GM12878 (cell line): ENCODE measurements around the gene C5orf15. TPM values are rescaled to one million over a fixed set of nuclear protein-coding genes. Genes with fewer than 3 reads are reported as not detected.

ENCODE experiments used
- ATAC-seq: fragments of 200-7000 bp; cut with Tn5 transposase; 3 replicates; pipeline ENCODE4 v1.9.1; 2020; ENCODE audit warnings: mild to moderate bottlenecking, moderate library complexity
- BruUV-seq: library from RNA; stranded (reverse); fragments of 400-500 nt; replicated peaks from 2 replicates; lab custom pipeline; 2021; lab: Mats Ljungman, UMichigan
- CTCF ChIA-PET: fragments of 300-600 bp; sonication (Branson Sonifier 250); formaldehyde crosslinking; extraction: SDS; loops from one replicate; lab custom pipeline; 2021; ENCODE audit warnings: inconsistent platforms; lab: Yijun Ruan, JAX
- POLR2A ChIA-PET: fragments of 350-600 bp; formaldehyde crosslinking; extraction: SDS; loops from one replicate; lab custom pipeline; 2021; ENCODE audit warnings: inconsistent platforms; lab: Charles Lee
- RAD21 ChIA-PET: fragments of 300-600 bp; sonication (Branson Sonifier 250); formaldehyde crosslinking; loops from one replicate; lab custom pipeline; 2023; ENCODE audit warnings: antibody characterized with exemption; ENCODE audit not compliant: unreplicated experiment; lab: Charles Lee
- SMC1A ChIA-PET: fragments of 300-600 bp; sonication (Branson Sonifier 250); formaldehyde crosslinking; loops from one replicate; lab custom pipeline; 2023; ENCODE audit not compliant: unreplicated experiment, uncharacterized antibody; lab: Charles Lee
- DNase-seq: peaks from one replicate; pipeline ENCODE4 v3.0.0-alpha.2; 2011; ENCODE audit warnings: low read depth, low spot score
- FAIRE-seq: peaks from 3 replicates; lab custom pipeline; 2011; peaks lifted over from hg19 to GRCh38; lab: Jason Lieb, UNC
- H2AFZ ChIP-seq: 2 replicates; pipeline ENCODE4 v1.6.0; 2011; ENCODE audit warnings: low read depth, low read length, control low read depth; ENCODE audit not compliant: control insufficient read depth
- H3K27ac ChIP-seq: 2 replicates; pipeline ENCODE4 v1.5.1; 2011; ENCODE audit warnings: control low read depth; ENCODE audit not compliant: control insufficient read depth, insufficient read depth
- H3K27me3 ChIP-seq, 2 experiments: replicated peaks in 1 of 2; 2 replicates each; pipeline versions ENCODE4 v1.6.0 to v1.6.1; 2011; ENCODE audit warnings: low read length in 1 of 2; ENCODE audit not compliant: control insufficient read depth in 2 of 2, insufficient read depth in 2 of 2
- H3K36me3 ChIP-seq, 2 experiments: 2 replicates each; pipeline ENCODE4 v1.5.1; 2011; ENCODE audit warnings: low read length in 1 of 2; ENCODE audit not compliant: control insufficient read depth in 2 of 2, insufficient read depth in 2 of 2
- H3K4me1 ChIP-seq: 2 replicates; pipeline ENCODE4 v1.6.1; 2011; ENCODE audit warnings: mild to moderate bottlenecking, low read length, moderate library complexity, mixed read lengths; ENCODE audit not compliant: control insufficient read depth, insufficient read depth
- H3K4me2 ChIP-seq: 2 replicates; pipeline ENCODE4 v1.6.0; 2011; ENCODE audit warnings: control low read depth; ENCODE audit not compliant: control insufficient read depth, insufficient read depth
- H3K4me3 ChIP-seq: fragments of 200-600 bp; sonication (generic); 2 replicates; pipeline ENCODE4 v1.5.1; 2016
- H3K79me2 ChIP-seq: 2 replicates; pipeline ENCODE4 v1.6.0; 2011; ENCODE audit warnings: low read length; ENCODE audit not compliant: control insufficient read depth, insufficient read depth
- H3K9ac ChIP-seq: 2 replicates; pipeline ENCODE4 v1.8.0; 2011; ENCODE audit warnings: low read length, control low read depth, mixed read lengths; ENCODE audit not compliant: control insufficient read depth, insufficient read depth
- H3K9me3 ChIP-seq: replicated peaks from 3 replicates; pipeline ENCODE4 v1.5.1; 2011; ENCODE audit warnings: mild to moderate bottlenecking, low read length; ENCODE audit not compliant: control insufficient read depth, insufficient read depth
- H4K20me1 ChIP-seq: 2 replicates; pipeline ENCODE4 v1.6.0; 2011; ENCODE audit not compliant: control insufficient read depth, insufficient read depth
- BCLAF1 ChIP-seq: fragments of 450-650 bp; IDR thresholded peaks from 2 replicates; pipeline ENCODE4 v1.6.1; 2017; ENCODE audit warnings: antibody characterized with exemption, mild to moderate bottlenecking, moderate library complexity
- ESRRA ChIP-seq: IDR thresholded peaks from 2 replicates; pipeline ENCODE4 v1.6.1; 2012; ENCODE audit warnings: mild to moderate bottlenecking, low read length, improper control_type of control experiment
- ETV6 ChIP-seq, 2 experiments: fragments of 450-650 bp in 1 of 2; IDR thresholded peaks in 1 of 2; conservative IDR thresholded peaks in 1 of 2; 2 replicates each; pipeline ENCODE4 v1.6.1; 2014; ENCODE audit warnings: antibody characterized with exemption in 1 of 2, borderline replicate concordance in 1 of 2, low read depth in 1 of 2, mild to moderate bottlenecking in 1 of 2, moderate library complexity in 1 of 2
- KAT2A ChIP-seq: conservative IDR thresholded peaks from 2 replicates; pipeline ENCODE4 v1.6.1; 2011; ENCODE audit warnings: low read depth, low read length; ENCODE audit not compliant: control insufficient read depth
- MAX ChIP-seq: IDR thresholded peaks from 2 replicates; pipeline ENCODE4 v1.6.1; 2012; ENCODE audit warnings: low read depth, low read length, improper control_type of control experiment
- MEF2A ChIP-seq: IDR thresholded peaks from 2 replicates; pipeline ENCODE4 v1.6.1; 2011; ENCODE audit warnings: low read depth, mild to moderate bottlenecking, low read length, moderate library complexity; ENCODE audit not compliant: insufficient read depth
- SMAD1 ChIP-seq: fragments of 450-650 bp; IDR thresholded peaks from 2 replicates; pipeline ENCODE4 v1.6.1; 2018; ENCODE audit warnings: mild to moderate bottlenecking, low read depth; ENCODE audit not compliant: partially characterized antibody
- SREBF1 ChIP-seq: IDR thresholded peaks from 2 replicates; pipeline ENCODE4 v1.6.1; 2012; ENCODE audit warnings: mild to moderate bottlenecking, low read length
- TCF7 ChIP-seq: IDR thresholded peaks from 2 replicates; pipeline ENCODE4 v1.6.1; 2014; ENCODE audit warnings: antibody characterized with exemption, borderline replicate concordance
- ZBED1 ChIP-seq: IDR thresholded peaks from 2 replicates; pipeline ENCODE4 v1.6.1; 2016; ENCODE audit warnings: borderline replicate concordance
- ZBTB40 ChIP-seq: fragments of 450-650 bp; IDR thresholded peaks from 2 replicates; pipeline ENCODE4 v1.6.1; 2016; ENCODE audit warnings: mild to moderate bottlenecking, moderate library complexity, borderline replicate concordance
- WGBS: methylation state at CpG from one replicate; pipeline ENCODE4 v1.1.6; 2016; ENCODE audit warnings: low lambda C conversion rate; ENCODE audit not compliant: insufficient replicate concordance, insufficient coverage; ENCODE audit errors: missing lambda C conversion rate; 5-methylcytosine and 5-hydroxymethylcytosine counted together
- in situ Hi-C: fragments of 300-500 bp; cut with MboI; formaldehyde crosslinking; loops from 9 replicates; pipeline ENCODE4 v1.14.3; 2018; ENCODE audit warnings: mixed read lengths
- intact Hi-C: fragments of 100-400 bp; cut with micrococcal nuclease; formaldehyde crosslinking; loops from one replicate; pipeline ENCODE4 v1.14.2; 2022; ENCODE audit not compliant: unreplicated experiment
- polyA plus RNA-seq, 11 experiments: library from polyadenylated mRNA; depleted of rRNA in 4 of 11; unstranded in 6 of 11; stranded (reverse) in 5 of 11; fragments of >200 nt; fragmentation: Nextera tagmentation in 4 of 11; fragmentation: Illumina TruSeq in 1 of 11; extraction: Ambion mirVana in 4 of 11; extraction: Trizol in 1 of 11; gene quantifications; 1 replicate in 1 of 11; 2 replicates in 10 of 11; pipeline versions ENCODE4 v1.2.1 to v1.2.3, GENCODE V29; 2011 to 2016; ENCODE audit warnings: inconsistent platforms in 2 of 11, missing spikeins in 2 of 11, low read depth in 1 of 11
- total RNA-seq, 4 experiments: library from RNA; depleted of rRNA in 3 of 4; stranded (reverse); fragments of >200 nt in 3 of 4; fragmentation: Illumina TruSeq in 1 of 4; extraction: Trizol in 1 of 4; gene quantifications; 2 replicates each; pipeline versions ENCODE4 v1.2.1 to v1.2.3, GENCODE V29; 2013 to 2021
- TF ChIP-seq, protein P1 (sequence below), 3 experiments: IDR thresholded peaks in 2 of 3; conservative IDR thresholded peaks in 1 of 3; 2 replicates each; pipeline ENCODE4 v1.5.1; 2011; ENCODE audit warnings: low read depth in 3 of 3, low read length in 3 of 3, mild to moderate bottlenecking in 3 of 3, control low read depth in 2 of 3, moderate library complexity in 2 of 3, inconsistent platforms in 1 of 3, mixed read lengths in 1 of 3; ENCODE audit not compliant: control insufficient read depth in 2 of 3, insufficient read depth in 1 of 3; ENCODE audit errors: extremely low read depth in 1 of 3

The C5orf15 gene
- total and polyA plus RNA-seq, 10 of the 15 experiments (the other 5 are each of a cell fraction or from before 2014, with no cell fraction given) = 21.7 to 69.6 (median 46.0) TPM

- FAIRE-seq = no peak
- ChIA-PET RAD21 (interaction anchor here (0.5 to 1.5 kb wide), 4 partner anchors 18 to 194 kb away, joined by 3 to 8 read pairs (median 4); no protein-coding TSS in a partner anchor), POLR2A (no interaction called here), SMC1A (interaction anchor here (3.4 kb wide), 1 partner anchor 42 kb away, joined by 13 read pairs; no protein-coding TSS in a partner anchor), CTCF (interaction anchor here (0.7 to 1.7 kb wide), 2 partner anchors 18 to 85 kb away, joined by 3 to 5 read pairs; no protein-coding TSS in a partner anchor)
- intact Hi-C loops (no loop called here), in situ Hi-C loops (no loop called here)
- no peaks in the 10 kb centered on the region for H3K36me3 ChIP-seq
- WGBS = 96% methylated on average over 13 of the region's 13 CpGs
- no peaks in the 10 kb centered on the region for H3K79me2 ChIP-seq
- H3K9ac ChIP-seq = no peak overlapping the region
- no peaks in the 10 kb centered on the region for H3K9me3 ChIP-seq
- H4K20me1 ChIP-seq = no peaks in the 10 kb centered on the region
- BruUV-seq = no TSS peak
- H3K4me1 ChIP-seq = peaks cover 33% of the 10 kb centered on the region
- no peak for DNase-seq
- H3K4me3 ChIP-seq = no peak overlapping the region
- ATAC-seq = no peak
- H3K27ac ChIP-seq = no peak overlapping the region
- H3K4me2 ChIP-seq = no peak overlapping the region
- H3K27me3 ChIP-seq = no peaks in the 10 kb centered on the region
- no peak overlapping the region for H2AFZ ChIP-seq
- TF ChIP-seq, protein P1, sequence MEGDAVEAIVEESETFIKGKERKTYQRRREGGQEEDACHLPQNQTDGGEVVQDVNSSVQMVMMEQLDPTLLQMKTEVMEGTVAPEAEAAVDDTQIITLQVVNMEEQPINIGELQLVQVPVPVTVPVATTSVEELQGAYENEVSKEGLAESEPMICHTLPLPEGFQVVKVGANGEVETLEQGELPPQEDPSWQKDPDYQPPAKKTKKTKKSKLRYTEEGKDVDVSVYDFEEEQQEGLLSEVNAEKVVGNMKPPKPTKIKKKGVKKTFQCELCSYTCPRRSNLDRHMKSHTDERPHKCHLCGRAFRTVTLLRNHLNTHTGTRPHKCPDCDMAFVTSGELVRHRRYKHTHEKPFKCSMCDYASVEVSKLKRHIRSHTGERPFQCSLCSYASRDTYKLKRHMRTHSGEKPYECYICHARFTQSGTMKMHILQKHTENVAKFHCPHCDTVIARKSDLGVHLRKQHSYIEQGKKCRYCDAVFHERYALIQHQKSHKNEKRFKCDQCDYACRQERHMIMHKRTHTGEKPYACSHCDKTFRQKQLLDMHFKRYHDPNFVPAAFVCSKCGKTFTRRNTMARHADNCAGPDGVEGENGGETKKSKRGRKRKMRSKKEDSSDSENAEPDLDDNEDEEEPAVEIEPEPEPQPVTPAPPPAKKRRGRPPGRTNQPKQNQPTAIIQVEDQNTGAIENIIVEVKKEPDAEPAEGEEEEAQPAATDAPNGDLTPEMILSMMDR (IDR thresholded peaks at IDR 0.05 in 2 of 3, conservative IDR thresholded peaks at IDR 0.05 in 1 of 3; ENCODE audit: control insufficient read depth in 2 of 3, extremely low read depth in 1 of 3, insufficient read depth in 1 of 3, low read depth in 3 of 3, low read length in 3 of 3) = no peak
- TF ChIP-seq MAX (no peak), KAT2A (no peak), TCF7 (no peak), ZBED1 (no peak), ZBTB40 (no peak), SREBF1 (no peak), ETV6 (conservative IDR thresholded peaks at IDR 0.05 in 1 of 2, IDR thresholded peaks at IDR 0.05 in 1 of 2; ENCODE audit: borderline replicate concordance in 1 of 2, low read depth in 1 of 2) (no peak), BCLAF1 (no peak), MEF2A (no peak), SMAD1 (no peak), ESRRA (no peak)
Measured at GRCh38 chr5:133927300-133928180, 40.9 kb downstream of the C5orf15 start.
